Dendritic cell treated with granulocyte-macrophage colony-stimulating factor and Interleukin-4, amounts not matched to agents 40 ng/mL and 50 ng/mL, for 4 days (primary cell): ENCODE measurements around the gene MUC21.
"Not testable (repeated sequence)": the region's sequence is repeated elsewhere in the genome, so short reads cannot be mapped to it uniquely, and the experiment has no call there.

Experiments
- H3K27ac Mint-ChIP-seq: one replicate; pipeline ENCODE4 v1.8.0; 2022; ENCODE audit warnings: mild to moderate bottlenecking, mixed read lengths
- H3K27me3 Mint-ChIP-seq: one replicate; pipeline ENCODE4 v1.8.0; 2022; ENCODE audit warnings: mild to moderate bottlenecking, mixed read lengths
- H3K36me3 Mint-ChIP-seq: one replicate; pipeline ENCODE4 v1.8.0; 2022; ENCODE audit warnings: low read depth, mixed read lengths
- H3K4me1 Mint-ChIP-seq: one replicate; pipeline ENCODE4 v1.8.0; 2022; ENCODE audit warnings: low read depth, mixed read lengths
- H3K4me3 Mint-ChIP-seq: one replicate; pipeline ENCODE4 v1.8.0; 2022; ENCODE audit warnings: mild to moderate bottlenecking, moderate library complexity, mixed read lengths
- H3K9me3 Mint-ChIP-seq: one replicate; pipeline ENCODE4 v1.8.0; 2022; ENCODE audit warnings: mixed read lengths
- intact Hi-C: fragments of 100-400 bp; cut with micrococcal nuclease; formaldehyde crosslinking; loops from one replicate; pipeline ENCODE4 v1.15.0; 2022

Gene MUC21

DNA sequence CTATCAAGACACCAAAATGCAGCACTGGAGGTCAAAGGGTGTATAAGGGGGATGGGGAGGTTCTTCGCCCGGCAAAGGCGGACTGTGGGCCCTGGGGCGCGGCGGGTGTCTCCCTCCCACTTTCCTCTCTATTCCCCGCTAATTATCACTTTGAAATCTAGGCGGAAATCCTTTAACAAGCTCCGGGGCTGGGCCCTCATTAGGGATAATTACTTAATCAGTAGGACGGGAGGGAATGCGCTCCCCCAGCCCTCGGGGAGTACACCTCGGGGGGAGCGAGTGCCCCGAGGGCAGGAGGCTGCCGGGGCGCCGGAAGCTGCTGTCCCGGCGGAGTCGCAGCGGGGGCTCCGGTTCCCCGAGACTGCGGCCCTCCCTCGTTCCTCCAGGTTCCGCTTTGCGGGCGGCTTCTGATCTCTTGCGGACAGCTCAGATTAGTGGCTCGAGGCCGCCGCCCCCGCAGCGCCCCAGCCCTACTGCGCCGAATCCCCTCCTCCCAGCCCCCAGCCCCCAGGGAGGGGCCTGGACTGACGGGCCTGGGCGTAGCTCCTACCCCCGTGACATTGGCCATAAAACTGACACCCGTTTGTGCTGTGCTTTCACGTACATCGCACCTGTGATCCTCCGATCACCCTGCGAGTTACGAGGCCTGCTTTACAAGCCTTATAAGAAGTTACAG lies 28.0 kb upstream of the MUC21 start:
- H3K27me3 Mint-ChIP-seq: peaks cover 89% of the 10 kb centered on the region

DNA sequence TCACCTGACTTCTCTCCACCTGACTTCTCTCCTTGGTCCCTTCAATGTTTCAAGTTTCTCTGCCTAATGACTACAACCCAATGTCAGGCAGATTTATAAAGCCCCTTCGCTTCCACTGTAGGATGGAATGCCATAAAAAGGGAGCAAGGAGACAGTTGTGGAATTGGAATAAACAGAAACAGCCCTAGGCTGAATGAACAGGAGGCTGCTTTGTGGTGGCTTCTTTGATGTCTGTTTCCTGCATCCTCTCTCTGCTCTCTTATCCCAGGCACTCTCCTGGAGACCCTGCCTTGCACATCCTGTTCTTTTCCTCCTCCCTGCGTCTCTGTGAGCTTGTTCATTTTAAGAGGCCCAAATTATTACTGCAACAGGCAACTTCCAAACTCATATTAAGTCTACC lies 25.8 kb upstream of the MUC21 start:
- Mint-ChIP-seq H3K4me3 (no peak overlapping the region), H3K27ac (no peak overlapping the region), H3K9me3 (no peaks in the 10 kb centered on the region), H3K36me3 (no peaks in the 10 kb centered on the region), H3K4me1 (peaks cover 17% of the 10 kb centered on the region), H3K27me3 (peaks cover 80% of the 10 kb centered on the region)
- intact Hi-C loops: no loop called here

More for the DNA sequence above, 28.0 kb upstream of the MUC21 start:
- Mint-ChIP-seq H3K4me3 (peak overlapping the region; percentile 59), H3K9me3 (peaks cover 7% of the 10 kb centered on the region), H3K4me1 (peaks cover 17% of the 10 kb centered on the region), H3K36me3 (no peaks in the 10 kb centered on the region), H3K27ac (peak overlapping the region; percentile 31)
- intact Hi-C loops: no loop called here

DNA sequence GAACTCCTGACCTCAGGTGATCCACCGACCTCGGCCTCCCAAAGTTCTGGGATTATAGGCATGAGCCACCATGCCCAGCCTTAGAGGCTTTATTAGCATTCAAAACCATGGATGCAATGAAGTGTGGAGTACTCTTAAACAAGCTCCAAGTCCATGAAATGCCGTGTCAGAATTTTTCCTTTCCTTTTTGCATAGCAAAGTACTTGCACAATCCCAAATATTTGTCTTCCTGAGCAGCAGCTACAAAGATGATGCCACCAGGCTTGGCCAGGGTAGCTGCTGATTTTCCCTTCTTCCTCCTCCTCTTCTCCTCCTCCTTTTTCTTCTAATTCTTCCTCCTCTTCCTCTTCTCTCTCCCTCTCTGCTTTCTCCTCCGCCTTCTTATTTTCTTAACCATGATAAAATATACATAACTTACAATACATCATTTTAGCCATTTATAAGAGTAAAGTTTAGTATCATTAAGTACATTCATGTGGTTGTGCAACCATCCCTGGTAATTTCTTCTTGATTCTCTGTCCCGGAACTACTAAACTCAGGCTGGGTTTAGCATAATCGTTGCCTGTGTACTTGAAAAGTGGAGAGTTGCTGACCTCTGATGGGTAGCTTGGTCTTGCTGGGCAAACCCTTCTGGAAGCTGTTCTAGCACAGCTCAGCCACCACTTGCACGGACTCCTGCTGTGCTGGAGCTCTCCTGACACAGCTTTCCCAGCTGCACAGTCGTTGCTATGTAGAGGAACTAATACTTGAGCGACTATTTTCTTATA lies 22.4 kb upstream of the MUC21 start:
- peaks cover 74% of the 10 kb centered on the region for H3K27me3 Mint-ChIP-seq
- H3K36me3 Mint-ChIP-seq: no peaks in the 10 kb centered on the region

DNA sequence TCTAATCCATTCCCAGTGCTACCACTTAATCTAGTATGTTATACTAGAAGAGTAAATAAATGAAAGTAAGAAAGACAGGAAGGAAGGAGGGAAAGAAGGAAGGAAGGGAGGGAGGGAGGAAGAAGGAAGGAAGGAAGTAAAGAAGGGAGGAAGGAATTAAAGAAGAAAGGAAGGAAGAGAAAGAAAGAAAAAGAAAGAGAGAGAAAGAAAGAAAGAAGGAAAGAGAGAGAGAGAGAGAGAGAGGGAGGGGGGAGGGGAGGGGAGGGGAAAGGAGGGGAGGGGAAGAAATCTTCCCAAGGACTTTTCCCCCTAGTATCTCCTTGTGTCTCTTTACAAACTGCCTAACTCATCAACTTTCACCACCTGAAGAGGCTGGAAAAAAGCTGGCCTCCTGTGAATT lies 20.8 kb upstream of the MUC21 start:
- no peaks in the 10 kb centered on the region for H3K4me1 Mint-ChIP-seq
- no peaks in the 10 kb centered on the region for H3K9me3 Mint-ChIP-seq
- H3K36me3 Mint-ChIP-seq: no peaks in the 10 kb centered on the region
- no peak overlapping the region for H3K27ac Mint-ChIP-seq
- intact Hi-C loops: no loop called here
- no peak overlapping the region for H3K4me3 Mint-ChIP-seq
- peaks cover 59% of the 10 kb centered on the region for H3K27me3 Mint-ChIP-seq

More for the DNA sequence above, 22.4 kb upstream of the MUC21 start:
- Mint-ChIP-seq H3K4me1 (peaks cover 5% of the 10 kb centered on the region), H3K9me3 (no peaks in the 10 kb centered on the region), H3K27ac (no peak overlapping the region), H3K4me3 (no peak overlapping the region)
- intact Hi-C loops: no loop called here

DNA sequence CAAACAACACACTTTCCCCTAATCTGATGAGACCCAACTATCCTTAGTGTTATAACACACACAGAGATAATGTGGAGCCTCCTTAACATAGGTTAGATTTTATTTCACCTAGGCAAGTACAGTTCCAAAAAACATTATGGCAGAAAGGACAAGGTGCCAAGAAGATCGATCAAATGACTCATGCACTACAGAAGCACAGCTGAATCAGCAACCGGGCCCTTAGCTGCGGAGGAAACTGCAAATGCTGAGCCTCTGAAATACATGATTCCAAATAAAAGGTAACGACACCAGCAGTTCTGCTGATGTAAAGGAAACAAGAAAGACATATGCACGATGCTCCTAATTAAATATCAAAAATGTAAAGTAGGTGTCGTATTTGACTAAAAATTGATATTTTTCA lies 19.9 kb upstream of the MUC21 start:
- Mint-ChIP-seq H3K4me3 (no peak overlapping the region), H3K36me3 (no peaks in the 10 kb centered on the region), H3K27me3 (peaks cover 50% of the 10 kb centered on the region), H3K9me3 (no peaks in the 10 kb centered on the region), H3K27ac (no peak overlapping the region), H3K4me1 (no peaks in the 10 kb centered on the region)
- intact Hi-C loops: no loop called here

DNA sequence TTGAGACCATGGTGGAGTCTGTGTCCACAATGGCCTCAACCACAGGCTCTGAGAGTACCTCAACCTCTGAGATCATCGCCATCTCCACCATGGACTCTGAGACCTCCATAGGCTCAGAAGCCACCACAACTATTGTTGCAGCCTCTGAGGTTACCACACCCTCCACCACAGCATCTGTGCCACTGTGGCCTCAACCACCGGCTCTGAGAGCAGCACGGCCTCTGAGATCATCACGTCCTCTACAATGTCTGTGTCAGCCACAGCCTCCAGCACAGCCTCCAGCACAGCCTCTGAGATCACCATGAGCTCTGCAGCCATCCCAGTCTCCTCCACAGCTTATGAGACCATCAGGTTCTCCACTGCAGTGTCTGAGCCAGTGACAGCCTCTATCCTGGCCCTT lies 19.4 kb upstream of the MUC21 start:
- peaks cover 48% of the 10 kb centered on the region for H3K27me3 Mint-ChIP-seq
- no peaks in the 10 kb centered on the region for H3K9me3 Mint-ChIP-seq
- no peak overlapping the region for H3K4me3 Mint-ChIP-seq
- peaks cover 2% of the 10 kb centered on the region for H3K4me1 Mint-ChIP-seq
- H3K36me3 Mint-ChIP-seq: no peaks in the 10 kb centered on the region
- H3K27ac Mint-ChIP-seq: peak overlapping the region; percentile 1
- intact Hi-C loops: no loop called here

DNA sequence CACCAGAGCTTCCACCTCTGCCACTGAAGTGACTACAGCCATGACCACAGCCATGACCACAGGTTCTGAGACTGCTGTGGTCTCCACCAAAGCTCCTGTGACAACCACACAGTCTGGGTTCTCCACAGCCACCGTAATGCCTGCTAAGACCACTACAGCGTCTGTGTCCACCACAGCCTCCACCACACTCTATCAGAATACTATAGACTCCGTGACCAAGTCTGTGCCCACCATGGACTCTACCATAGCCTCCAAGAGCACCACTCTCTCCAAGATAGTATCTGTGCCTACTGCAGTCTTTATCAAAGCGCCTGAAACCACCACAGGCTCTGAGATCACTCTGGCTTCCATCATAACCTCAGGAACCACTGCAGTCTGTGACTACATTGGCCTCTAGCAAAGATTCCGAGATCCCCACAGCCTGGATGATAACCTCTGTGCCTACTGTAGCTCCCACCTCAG lies 18.3 kb upstream of the MUC21 start:
- Mint-ChIP-seq H3K36me3 (no peaks in the 10 kb centered on the region), H3K9me3 (no peaks in the 10 kb centered on the region), H3K27ac (no peak overlapping the region), H3K4me3 (no peak overlapping the region), H3K4me1 (peaks cover 9% of the 10 kb centered on the region), H3K27me3 (peaks cover 39% of the 10 kb centered on the region)
- intact Hi-C loops: no loop called here

DNA sequence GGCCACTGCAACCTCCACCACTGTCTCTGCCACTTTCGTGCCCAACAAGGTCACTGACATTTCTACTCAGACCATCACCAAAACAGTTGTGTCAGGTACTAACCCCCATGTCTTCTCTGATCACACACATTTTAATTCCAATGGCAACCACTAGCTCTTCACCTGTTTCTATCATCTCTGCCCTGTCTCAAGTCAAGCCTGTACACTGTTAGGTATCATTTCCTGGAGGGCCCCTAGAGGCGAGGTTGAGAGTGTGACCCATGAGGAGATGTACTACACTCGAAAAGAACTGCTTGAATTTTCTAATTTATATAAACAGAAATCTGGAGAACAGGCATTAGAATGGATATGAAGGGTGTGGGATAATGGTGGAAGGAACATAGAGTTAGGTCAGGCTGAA lies 17.4 kb upstream of the MUC21 start:
- Mint-ChIP-seq H3K27me3 (peaks cover 36% of the 10 kb centered on the region), H3K9me3 (no peaks in the 10 kb centered on the region), H3K27ac (no peak overlapping the region), H3K36me3 (no peaks in the 10 kb centered on the region), H3K4me1 (peaks cover 9% of the 10 kb centered on the region), H3K4me3 (no peak overlapping the region)
- intact Hi-C loops: no loop called here

DNA sequence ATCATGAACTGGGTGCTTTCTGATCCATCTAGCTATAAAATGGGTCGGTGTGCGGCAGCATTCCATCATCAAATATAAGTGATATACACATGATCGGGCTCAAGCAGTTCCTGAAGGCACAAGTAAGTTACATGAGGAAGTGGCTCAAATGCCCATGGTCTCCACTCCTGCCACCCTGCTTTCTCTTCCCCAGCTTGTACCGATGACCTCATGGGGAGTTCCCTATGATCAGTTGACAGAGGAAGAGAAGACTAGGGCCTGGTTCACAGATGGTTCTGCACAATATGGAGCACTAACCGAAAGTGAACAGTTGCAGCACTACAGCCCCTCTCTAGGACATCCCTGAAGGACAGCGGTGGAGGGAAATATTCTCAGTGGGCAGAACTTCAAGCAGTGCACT lies 14.3 kb upstream of the MUC21 start:
- H3K27ac Mint-ChIP-seq: peak overlapping the region; percentile 66
- H3K36me3 Mint-ChIP-seq: not testable (repeated sequence)

DNA sequence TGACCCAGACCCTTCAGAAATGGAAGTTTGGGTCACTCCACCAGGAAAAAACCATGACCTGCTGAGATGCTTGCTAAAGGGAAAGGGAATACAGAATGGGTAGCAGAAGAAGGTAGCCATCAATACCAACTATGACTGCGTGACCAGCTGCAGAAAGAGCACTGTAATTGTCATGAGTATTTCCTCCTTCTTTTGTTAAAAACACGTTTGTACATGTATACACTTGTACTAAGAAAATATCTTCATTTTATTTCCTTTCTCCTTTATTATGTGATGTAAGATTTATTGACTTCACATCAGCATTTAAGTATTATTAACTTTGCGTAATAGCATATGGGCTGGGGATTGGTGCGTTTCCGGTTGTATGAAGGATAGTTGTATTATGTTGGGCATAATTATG lies 12.6 kb upstream of the MUC21 start:
- Mint-ChIP-seq H3K27ac (no peak overlapping the region), H3K27me3 (peaks cover 29% of the 10 kb centered on the region), H3K4me3 (no peak overlapping the region), H3K9me3 (no peaks in the 10 kb centered on the region), H3K4me1 (peaks cover 18% of the 10 kb centered on the region), H3K36me3 (no peaks in the 10 kb centered on the region)
- intact Hi-C loops: no loop called here

More for the DNA sequence above, 14.3 kb upstream of the MUC21 start:
- H3K4me3 Mint-ChIP-seq, intact Hi-C loops, H3K9me3 Mint-ChIP-seq: not testable (repeated sequence)
- H3K27me3 Mint-ChIP-seq: peaks cover 42% of the 10 kb centered on the region
- H3K4me1 Mint-ChIP-seq: peaks cover 16% of the 10 kb centered on the region

DNA sequence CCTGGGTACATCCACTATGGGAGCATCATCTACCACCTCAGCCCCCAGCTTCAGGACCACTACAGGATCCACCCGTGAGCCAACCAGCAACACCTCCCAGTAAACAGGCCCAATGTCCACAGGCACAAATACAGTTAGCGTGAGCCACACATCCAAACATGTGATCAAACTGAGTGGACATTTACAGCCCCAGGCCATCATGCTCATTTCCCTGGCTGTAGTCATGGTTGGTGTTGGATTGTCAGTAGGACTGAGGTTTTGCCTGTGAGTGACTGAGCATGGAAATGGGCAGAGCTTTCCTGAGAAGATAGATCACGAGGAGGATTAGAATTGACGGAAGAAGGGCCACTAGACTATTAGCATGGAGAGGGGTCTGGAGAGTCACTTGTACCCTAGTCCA lies 10.7 kb upstream of the MUC21 start:
- H3K9me3 Mint-ChIP-seq: no peaks in the 10 kb centered on the region
- H3K4me1 Mint-ChIP-seq: peaks cover 18% of the 10 kb centered on the region
- no peak overlapping the region for H3K4me3 Mint-ChIP-seq
- peaks cover 34% of the 10 kb centered on the region for H3K27me3 Mint-ChIP-seq
- intact Hi-C loops: no loop called here
- no peaks in the 10 kb centered on the region for H3K36me3 Mint-ChIP-seq
- peak overlapping the region; percentile 8 for H3K27ac Mint-ChIP-seq

DNA sequence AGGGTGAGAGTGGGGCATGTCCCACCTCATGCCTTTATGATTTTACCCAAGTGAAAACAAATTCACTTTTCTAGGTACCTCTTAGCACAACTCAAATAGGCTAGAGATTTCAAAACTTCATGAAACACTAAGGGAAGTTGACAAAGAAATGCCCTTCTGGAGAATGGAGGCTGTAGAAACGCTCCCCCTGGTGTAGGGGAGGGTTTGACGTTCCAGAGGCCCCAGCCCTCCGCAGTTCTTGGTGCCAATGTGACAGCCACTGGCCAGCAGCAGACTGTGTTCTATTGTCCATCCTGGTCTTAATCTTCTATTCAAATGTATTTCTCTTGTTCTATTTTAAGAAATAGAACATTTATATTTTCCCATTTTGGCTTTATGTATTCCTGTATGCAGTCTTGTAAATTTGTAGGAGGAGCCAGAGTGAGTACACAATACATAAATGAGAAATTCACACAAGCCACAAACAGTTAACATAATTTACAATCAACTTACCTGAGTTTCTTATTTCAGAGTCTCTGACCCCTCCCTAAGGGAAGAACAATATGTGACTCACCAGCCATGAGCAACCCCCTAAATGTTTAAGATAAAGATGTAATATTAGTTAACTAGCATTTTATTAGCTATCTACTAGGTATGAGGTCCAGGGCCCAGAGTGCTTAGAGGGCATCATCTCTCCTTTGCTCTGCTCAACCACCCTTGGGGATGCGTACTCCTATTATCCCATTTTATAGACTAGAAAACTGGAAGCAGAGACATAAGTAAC lies 8.8 kb upstream of the MUC21 start:
- intact Hi-C loops: no loop called here
- no peak overlapping the region for H3K27ac Mint-ChIP-seq
- no peaks in the 10 kb centered on the region for H3K36me3 Mint-ChIP-seq
- H3K4me1 Mint-ChIP-seq: peaks cover 10% of the 10 kb centered on the region
- no peaks in the 10 kb centered on the region for H3K9me3 Mint-ChIP-seq
- H3K27me3 Mint-ChIP-seq: peaks cover 47% of the 10 kb centered on the region
- no peak overlapping the region for H3K4me3 Mint-ChIP-seq

DNA sequence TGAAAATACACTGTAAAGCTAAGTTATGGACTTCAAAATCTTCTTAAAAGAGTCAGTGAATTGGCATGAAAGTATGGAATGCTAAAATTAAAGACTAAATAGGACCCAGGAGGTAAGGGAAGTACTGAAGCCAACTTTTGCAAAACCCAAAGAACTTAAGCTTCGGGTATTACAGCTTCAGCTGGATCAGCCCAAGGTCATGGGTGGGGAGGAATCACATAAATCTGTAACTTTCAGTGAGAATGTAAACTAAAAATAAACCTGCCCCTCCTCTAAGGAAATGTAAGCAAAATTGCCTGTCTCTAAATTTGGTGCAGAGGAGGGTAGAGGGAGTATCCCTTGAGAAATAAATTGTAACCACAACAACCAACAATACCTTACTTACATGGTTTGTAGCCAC lies 4.4 kb upstream of the MUC21 start:
- H3K9me3 Mint-ChIP-seq: no peaks in the 10 kb centered on the region
- intact Hi-C loops: no loop called here
- H3K27me3 Mint-ChIP-seq: peaks cover 51% of the 10 kb centered on the region
- H3K4me1 Mint-ChIP-seq: peaks cover 11% of the 10 kb centered on the region
- H3K36me3 Mint-ChIP-seq: no peaks in the 10 kb centered on the region
- H3K27ac Mint-ChIP-seq: no peak overlapping the region
- H3K4me3 Mint-ChIP-seq: no peak overlapping the region

DNA sequence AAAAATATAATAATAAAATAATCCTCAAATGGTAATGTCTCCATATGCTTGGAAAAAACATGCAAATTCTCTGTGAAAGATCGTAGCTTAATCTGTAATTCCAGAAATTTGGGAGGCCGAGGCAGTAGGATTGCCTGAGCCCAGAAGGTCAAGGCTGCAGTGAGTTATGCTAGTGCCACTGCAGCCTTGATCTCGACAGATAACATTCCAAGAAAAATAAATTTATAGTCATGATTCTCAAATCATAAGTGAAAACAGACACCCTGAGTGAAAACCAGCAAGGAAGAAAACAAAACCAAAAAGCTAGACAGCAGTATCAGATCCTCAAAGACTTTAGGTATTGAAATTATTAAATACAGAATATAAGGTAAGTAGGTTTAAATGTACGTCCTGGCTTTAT lies 3.8 kb upstream of the MUC21 start:
- H3K27me3 Mint-ChIP-seq: peaks cover 51% of the 10 kb centered on the region
- no peaks in the 10 kb centered on the region for H3K9me3 Mint-ChIP-seq
- H3K4me1 Mint-ChIP-seq: peaks cover 9% of the 10 kb centered on the region
- no peaks in the 10 kb centered on the region for H3K36me3 Mint-ChIP-seq
- H3K27ac Mint-ChIP-seq: no peak overlapping the region
- intact Hi-C loops: no loop called here
- H3K4me3 Mint-ChIP-seq: no peak overlapping the region
